Astrocyte (in vitro differentiated cells and primary cell): ENCODE measurements around the gene SYTL3.

ENCODE experiments used
- CTCF ChIP-seq: IDR thresholded peaks from 2 replicates; pipeline ENCODE4 v1.5.1; 2011; ENCODE audit warnings: low read depth, mild to moderate bottlenecking, inconsistent platforms, low read length, moderate library complexity; ENCODE audit not compliant: insufficient read depth
- EZH2 ChIP-seq: IDR thresholded peaks from 2 replicates; pipeline ENCODE4 v1.6.1; 2012; ENCODE audit warnings: mild to moderate bottlenecking, low read length, inconsistent platforms; ENCODE audit not compliant: insufficient read depth

DNA sequence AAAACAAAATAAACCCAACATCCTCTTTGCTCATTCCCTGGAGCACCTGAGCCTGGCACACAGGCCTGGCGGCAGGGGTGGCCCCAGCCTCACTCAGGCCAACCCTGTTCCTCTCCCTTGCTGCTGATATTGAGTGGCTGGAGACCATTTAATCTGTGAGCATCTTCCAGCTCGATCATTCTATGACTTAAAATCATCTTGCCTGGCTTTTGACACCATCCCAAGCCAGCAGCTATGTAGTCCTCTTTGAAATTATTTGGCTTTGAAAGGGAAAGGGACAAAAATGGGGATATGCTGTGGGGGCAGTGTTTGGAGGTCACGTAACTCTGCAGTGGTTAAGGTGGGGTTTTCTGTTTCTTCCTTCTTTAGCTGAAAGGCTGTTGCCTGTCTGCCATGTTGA, 146.5 kb downstream of the SYTL3 start:
- TF ChIP-seq EZH2 (no peak), CTCF (no peak)
